CD4-positive, CD25-positive, alpha-beta regulatory T cell (primary cell): Measurements from ENCODE around the gene SLC25A21. TPM values are rescaled to one million over a fixed set of nuclear protein-coding genes. Genes with fewer than 3 reads are reported as not detected.
"Not testable (repeated sequence)": the region's sequence is repeated elsewhere in the genome, so short reads cannot be mapped to it uniquely, and the experiment has no call there.

Source experiments
- ATAC-seq, 2 donors: fragments of 150-1000 bp; cut with Tn5 transposase; one replicate each; pipeline ENCODE4 v1.10.0; 2021; ENCODE audit warnings: low read depth in 2 of 2, moderate number of reproducible peaks in 2 of 2, moderate library complexity in 1 of 2
- DNase-seq, 3 donors: peaks; one replicate each; pipeline versions ENCODE4 v3.0.0 to v3.0.0-alpha.2; 2012 to 2022; ENCODE audit warnings: mixed read lengths in 1 of 3
- H3K27ac ChIP-seq: one replicate; pipeline ENCODE4 v1.7.0; 2013; ENCODE audit warnings: mild to moderate bottlenecking, low read length; ENCODE audit not compliant: insufficient read depth, poor library complexity, severe bottlenecking
- H3K27me3 ChIP-seq: one replicate; pipeline ENCODE4 v1.7.0; 2013; ENCODE audit warnings: low read length; ENCODE audit not compliant: control insufficient read depth, insufficient read depth
- H3K36me3 ChIP-seq: one replicate; pipeline ENCODE4 v1.7.0; 2013; ENCODE audit warnings: mild to moderate bottlenecking, low read length, moderate library complexity; ENCODE audit not compliant: control insufficient read depth, insufficient read depth
- H3K4me1 ChIP-seq: 2 replicates; pipeline ENCODE4 v1.7.0; 2013; ENCODE audit warnings: mild to moderate bottlenecking, low read length; ENCODE audit not compliant: insufficient read depth, control insufficient read depth, poor library complexity, severe bottlenecking
- H3K4me3 ChIP-seq: one replicate; pipeline ENCODE4 v1.7.0; 2013; ENCODE audit warnings: low read depth, mild to moderate bottlenecking, low read length, moderate library complexity
- H3K9me3 ChIP-seq, 2 experiments: 1 replicate in 1 of 2; 2 replicates in 1 of 2; pipeline ENCODE4 v1.7.0; 2013; ENCODE audit warnings: low read length in 2 of 2, mild to moderate bottlenecking in 1 of 2, moderate library complexity in 1 of 2; ENCODE audit not compliant: control insufficient read depth in 2 of 2
- H3K27ac Mint-ChIP-seq, 3 donors: one replicate each; pipeline ENCODE4 v1.8.0; 2020 to 2022; ENCODE audit warnings: mild to moderate bottlenecking in 3 of 3, mixed read lengths in 3 of 3, moderate library complexity in 2 of 3
- H3K27me3 Mint-ChIP-seq: one replicate; pipeline ENCODE4 v1.8.0; 2022; ENCODE audit warnings: mild to moderate bottlenecking, mixed read lengths
- H3K36me3 Mint-ChIP-seq: one replicate; pipeline ENCODE4 v1.8.0; 2020; ENCODE audit warnings: mixed read lengths
- H3K4me1 Mint-ChIP-seq, 4 donors: one replicate each; pipeline ENCODE4 v1.8.0; 2020 to 2022; ENCODE audit warnings: mixed read lengths in 4 of 4, mild to moderate bottlenecking in 1 of 4
- H3K4me3 Mint-ChIP-seq, 4 donors: one replicate each; pipeline ENCODE4 v1.8.0; 2020 to 2022; ENCODE audit warnings: mild to moderate bottlenecking in 4 of 4, mixed read lengths in 4 of 4, moderate library complexity in 3 of 4
- H3K9me3 Mint-ChIP-seq, 7 donors: one replicate each; pipeline ENCODE4 v1.8.0; 2020 to 2022; ENCODE audit warnings: mixed read lengths in 7 of 7, mild to moderate bottlenecking in 3 of 7, moderate library complexity in 2 of 7
- polyA plus RNA-seq, 4 donors: library from polyadenylated mRNA; unstranded; fragments of 300-500 nt; fragmentation: Illumina TruSeq; gene quantifications; one replicate each; pipeline ENCODE4 v1.2.3, GENCODE V29; 2021
- total RNA-seq: library from RNA; stranded (reverse); gene quantifications from one replicate; pipeline ENCODE4 v1.2.3, GENCODE V29; 2022

SLC25A21 gene
- total and polyA plus RNA-seq, 5 donors from 2014 or later = not detected

- H3K36me3 ChIP-seq, H3K36me3 Mint-ChIP-seq, H3K9me3 ChIP-seq, H3K27ac ChIP-seq, H3K4me1 ChIP-seq, H3K4me1 Mint-ChIP-seq, H3K27me3 Mint-ChIP-seq, ATAC-seq, H3K27me3 ChIP-seq, H3K27ac Mint-ChIP-seq, H3K4me3 Mint-ChIP-seq, H3K4me3 ChIP-seq: not testable (repeated sequence)
- peaks cover 0 to 20% (median 10%) of the 10 kb centered on the region in 7 donors for H3K9me3 Mint-ChIP-seq
- DNase-seq = peak in 1 of 3 donors; percentile 8
Measured at GRCh38 chr14:36699420-36699819, 473.0 kb downstream of the SLC25A21 start.

GRCh38 chr14:36690311-36691040 lies 481.9 kb downstream of the SLC25A21 start:
- no peak overlapping the region for H3K27ac Mint-ChIP-seq
- no peak overlapping the region for H3K27ac ChIP-seq
- no peak for ATAC-seq

DNA sequence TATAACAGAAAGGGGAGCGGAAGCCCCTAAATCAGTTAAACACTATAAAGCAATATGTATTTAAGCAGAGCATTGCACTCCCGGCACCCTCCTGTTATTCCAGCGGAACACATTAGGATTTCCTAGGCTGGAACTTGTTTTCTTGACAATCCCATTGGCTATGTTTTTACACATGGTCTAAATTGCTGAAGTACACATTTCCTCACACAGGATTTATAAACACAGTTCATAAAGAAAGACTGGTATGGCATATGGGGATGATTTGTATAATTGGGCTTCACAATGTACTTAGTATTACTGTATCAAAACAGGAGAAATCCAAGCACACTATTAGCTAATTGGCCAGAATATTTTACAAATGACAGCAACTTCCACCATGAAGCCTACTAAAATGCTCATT lies 487.5 kb downstream of the SLC25A21 start:
- Mint-ChIP-seq H3K9me3 (peaks cover 0 to 3% (median 1%) of the 10 kb centered on the region in 7 donors), H3K27ac (no peak overlapping the region), H3K4me1 (no peaks in the 10 kb centered on the region), H3K4me3 (no peak overlapping the region), H3K27me3 (peaks cover 8% of the 10 kb centered on the region), H3K36me3 (no peaks in the 10 kb centered on the region)
- no peaks in the 10 kb centered on the region for H3K27me3 ChIP-seq
- H3K9me3 ChIP-seq = no peaks in the 10 kb centered on the region
- no peak for ATAC-seq
- DNase-seq = no peak
- no peak overlapping the region for H3K4me3 ChIP-seq
- H3K4me1 ChIP-seq = no peaks in the 10 kb centered on the region
- no peaks in the 10 kb centered on the region for H3K36me3 ChIP-seq
- no peak overlapping the region for H3K27ac ChIP-seq

More at GRCh38 chr14:36690311-36691040, 481.9 kb downstream of the SLC25A21 start:
- H3K36me3 Mint-ChIP-seq = no peaks in the 10 kb centered on the region
- H3K9me3 Mint-ChIP-seq = peaks cover 0 to 7% (median 3%) of the 10 kb centered on the region in 7 donors
- no peak overlapping the region for H3K4me3 Mint-ChIP-seq
- no peaks in the 10 kb centered on the region for H3K4me1 ChIP-seq
- no peaks in the 10 kb centered on the region for H3K4me1 Mint-ChIP-seq
- H3K4me3 ChIP-seq = no peak overlapping the region
- no peak for DNase-seq
- H3K27me3 ChIP-seq = no peaks in the 10 kb centered on the region
- no peaks in the 10 kb centered on the region for H3K36me3 ChIP-seq
- no peaks in the 10 kb centered on the region for H3K9me3 ChIP-seq
- peaks cover 8% of the 10 kb centered on the region for H3K27me3 Mint-ChIP-seq

DNA sequence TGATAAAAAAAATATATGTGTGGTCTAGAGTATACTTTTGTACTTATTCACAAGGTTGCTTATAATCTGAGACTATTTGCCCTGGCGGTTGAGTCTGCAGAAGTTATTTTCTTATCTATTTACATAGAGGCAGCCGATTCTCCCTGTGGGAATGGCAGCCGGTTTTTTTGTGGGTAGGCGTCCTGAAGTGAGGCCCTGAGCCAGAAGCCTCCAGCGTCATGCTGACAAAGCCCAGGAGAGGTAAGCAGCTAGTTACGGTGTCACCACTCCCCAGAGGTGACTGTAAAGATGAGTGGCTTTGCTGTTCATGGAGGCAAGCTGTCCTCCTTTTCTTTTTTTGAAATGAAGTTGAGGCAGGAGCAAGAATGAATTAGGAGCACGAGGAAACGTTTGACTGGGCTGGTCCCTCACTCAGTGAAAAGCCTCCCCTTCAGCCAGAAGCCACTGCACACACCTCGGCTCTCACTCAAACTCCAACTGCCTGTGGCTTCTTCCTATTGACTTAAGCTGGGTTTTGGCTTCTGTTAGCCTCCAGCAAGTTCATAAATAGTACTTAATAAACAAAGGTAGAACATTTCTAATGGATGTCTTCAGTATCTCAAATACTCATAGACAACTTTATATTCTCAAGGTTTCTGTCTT lies 489.2 kb downstream of the SLC25A21 start:
- Mint-ChIP-seq H3K4me3 (no peak overlapping the region), H3K9me3 (peaks cover 0 to 3% (median 1%) of the 10 kb centered on the region in 7 donors), H3K27ac (no peak overlapping the region), H3K4me1 (no peaks in the 10 kb centered on the region), H3K36me3 (no peaks in the 10 kb centered on the region), H3K27me3 (peaks cover 5% of the 10 kb centered on the region)
- H3K27me3 ChIP-seq = no peaks in the 10 kb centered on the region
- H3K4me1 ChIP-seq = no peaks in the 10 kb centered on the region
- no peak for DNase-seq
- no peak overlapping the region for H3K4me3 ChIP-seq
- no peak for ATAC-seq
- no peak overlapping the region for H3K27ac ChIP-seq
- H3K9me3 ChIP-seq = no peaks in the 10 kb centered on the region
- no peaks in the 10 kb centered on the region for H3K36me3 ChIP-seq

DNA sequence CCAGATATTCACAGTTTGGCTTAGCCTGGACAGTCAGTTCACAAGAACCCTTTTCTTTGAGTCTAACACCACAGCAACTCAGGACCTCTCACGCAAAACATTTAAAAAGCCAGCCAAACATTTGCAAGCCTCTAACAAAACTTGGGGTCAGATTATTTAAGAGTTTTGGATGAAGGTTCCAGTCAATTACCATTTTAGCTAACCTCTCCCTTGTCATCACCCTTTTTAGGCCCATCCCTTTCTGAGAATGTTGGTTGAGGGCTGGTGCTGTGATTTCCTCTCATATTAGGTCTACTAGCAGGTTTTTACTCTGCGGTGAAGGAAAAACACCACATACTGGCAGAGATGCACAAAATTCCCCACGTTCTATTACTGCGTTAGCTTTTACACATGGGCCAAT lies 490.1 kb downstream of the SLC25A21 start:
- Histone ChIP-seq H3K4me1 (no peaks in the 10 kb centered on the region), H3K27ac (no peak overlapping the region), H3K9me3 (no peaks in the 10 kb centered on the region), H3K27me3 (no peaks in the 10 kb centered on the region), H3K36me3 (no peaks in the 10 kb centered on the region), H3K4me3 (no peak overlapping the region)
- no peak overlapping the region for H3K4me3 Mint-ChIP-seq
- H3K4me1 Mint-ChIP-seq = no peaks in the 10 kb centered on the region
- no peak for ATAC-seq
- H3K27ac Mint-ChIP-seq = no peak overlapping the region
- H3K27me3 Mint-ChIP-seq = peaks cover 4% of the 10 kb centered on the region
- no peaks in the 10 kb centered on the region for H3K36me3 Mint-ChIP-seq
- no peak for DNase-seq
- peaks cover 0 to 2% (median 1%) of the 10 kb centered on the region in 7 donors for H3K9me3 Mint-ChIP-seq

- H3K4me3 ChIP-seq = no peak overlapping the region
- Mint-ChIP-seq H3K27ac (no peak overlapping the region), H3K36me3 (no peaks in the 10 kb centered on the region), H3K4me1 (no peaks in the 10 kb centered on the region), H3K9me3 (peaks cover 0 to 3% (median 0%) of the 10 kb centered on the region in 7 donors), H3K27me3 (peaks cover 34% of the 10 kb centered on the region), H3K4me3 (no peak overlapping the region)
- H3K27me3 ChIP-seq = no peaks in the 10 kb centered on the region
- ATAC-seq (no peak), DNase-seq (no peak)
- H3K27ac ChIP-seq = no peak overlapping the region
- no peaks in the 10 kb centered on the region for H3K4me1 ChIP-seq
- H3K36me3 ChIP-seq = no peaks in the 10 kb centered on the region
- H3K9me3 ChIP-seq = no peaks in the 10 kb centered on the region
Measured at GRCh38 chr14:36676236-36676635, 496.2 kb downstream of the SLC25A21 start.

DNA sequence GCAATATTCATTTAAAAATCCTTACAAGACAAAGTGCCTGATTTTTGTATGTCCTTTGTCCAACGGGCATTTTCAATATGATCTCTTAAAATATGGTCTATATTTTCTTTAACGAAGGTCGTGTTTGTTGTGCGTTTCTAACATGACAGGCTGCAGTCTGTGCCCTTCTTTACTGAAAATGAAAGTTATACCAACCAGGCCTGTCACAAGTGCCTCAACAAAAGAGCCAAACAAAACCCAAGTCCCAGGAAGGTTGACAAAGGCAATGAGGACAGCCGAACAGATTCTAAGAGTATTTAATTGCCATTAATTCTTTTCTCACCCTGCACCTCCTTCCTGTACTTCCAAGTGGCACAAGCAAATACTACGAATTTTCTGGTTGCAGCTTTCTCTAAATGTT lies 496.8 kb downstream of the SLC25A21 start:
- Mint-ChIP-seq H3K9me3 (peaks cover 0 to 3% (median 0%) of the 10 kb centered on the region in 7 donors), H3K4me1 (no peaks in the 10 kb centered on the region), H3K36me3 (no peaks in the 10 kb centered on the region), H3K27me3 (peaks cover 34% of the 10 kb centered on the region), H3K4me3 (no peak overlapping the region), H3K27ac (no peak overlapping the region)
- no peak for ATAC-seq
- no peak for DNase-seq
- Histone ChIP-seq H3K27me3 (no peaks in the 10 kb centered on the region), H3K4me1 (no peaks in the 10 kb centered on the region), H3K36me3 (no peaks in the 10 kb centered on the region), H3K27ac (no peak overlapping the region), H3K9me3 (no peaks in the 10 kb centered on the region), H3K4me3 (no peak overlapping the region)

- Histone ChIP-seq H3K27me3 (no peaks in the 10 kb centered on the region), H3K4me3 (no peak overlapping the region), H3K4me1 (no peaks in the 10 kb centered on the region), H3K27ac (no peak overlapping the region), H3K36me3 (no peaks in the 10 kb centered on the region), H3K9me3 (no peaks in the 10 kb centered on the region)
- ATAC-seq (no peak), DNase-seq (no peak)
- H3K27me3 Mint-ChIP-seq = peaks cover 39% of the 10 kb centered on the region
- no peak overlapping the region for H3K27ac Mint-ChIP-seq
- H3K9me3 Mint-ChIP-seq = peaks cover 0 to 3% (median 0%) of the 10 kb centered on the region in 7 donors
- H3K4me1 Mint-ChIP-seq = no peaks in the 10 kb centered on the region
- H3K36me3 Mint-ChIP-seq = no peaks in the 10 kb centered on the region
- no peak overlapping the region for H3K4me3 Mint-ChIP-seq
Measured at GRCh38 chr14:36674659-36675058, 497.7 kb downstream of the SLC25A21 start.
